GM23338 (cell line): Measurements from ENCODE around the gene PCSK7. TPM values are rescaled to one million over a fixed set of nuclear protein-coding genes. Genes with fewer than 3 reads are reported as not detected.
A peak's percentile ranks its signal among the peaks of the same experiment; 100 is the strongest.

Experiments used
- ATAC-seq: fragments of 200-7000 bp; cut with Tn5 transposase; 3 replicates; pipeline ENCODE4 v1.9.1; 2020
- DNase-seq: peaks from one replicate; pipeline ENCODE4 v3.0.0-alpha.2; 2015; ENCODE audit warnings: low spot score
- H2AFZ ChIP-seq: fragments of 200-600 bp; sonication (generic); 2 replicates; pipeline ENCODE4 v1.8.0; 2016; ENCODE audit warnings: antibody characterized with exemption, mild to moderate bottlenecking, moderate library complexity
- H3F3A ChIP-seq: fragments of 200-600 bp; sonication (generic); replicated peaks from 2 replicates; pipeline ENCODE4 v1.8.0; 2017; ENCODE audit warnings: antibody characterized with exemption, mixed run types, low read depth
- H3K27ac ChIP-seq: fragments of 200-600 bp; sonication (generic); 2 replicates; pipeline ENCODE4 v1.6.1; 2016; ENCODE audit warnings: low read depth
- H3K27me3 ChIP-seq: fragments of 200-600 bp; sonication (generic); 2 replicates; pipeline ENCODE4 v1.8.0; 2016; ENCODE audit warnings: mild to moderate bottlenecking, mixed run types, moderate library complexity; ENCODE audit not compliant: insufficient read depth
- H3K36me3 ChIP-seq: fragments of 200-600 bp; sonication (generic); 2 replicates; pipeline ENCODE4 v1.8.0; 2016; ENCODE audit warnings: mild to moderate bottlenecking; ENCODE audit not compliant: insufficient read depth
- H3K4me1 ChIP-seq: fragments of 200-600 bp; sonication (generic); 2 replicates; pipeline ENCODE4 v1.8.0; 2016; ENCODE audit warnings: mild to moderate bottlenecking, moderate library complexity; ENCODE audit not compliant: insufficient read depth
- H3K4me2 ChIP-seq: fragments of 200-600 bp; sonication (generic); 2 replicates; pipeline ENCODE4 v1.7.1; 2017; ENCODE audit warnings: mixed run types
- H3K4me3 ChIP-seq: fragments of 200-600 bp; sonication (generic); 2 replicates; pipeline ENCODE4 v1.6.1; 2016; ENCODE audit warnings: mixed run types
- H3K79me2 ChIP-seq: fragments of 200-600 bp; sonication (generic); replicated peaks from 2 replicates; pipeline ENCODE4 v1.8.0; 2017; ENCODE audit warnings: mild to moderate bottlenecking; ENCODE audit not compliant: insufficient read depth
- H3K9me2 ChIP-seq: fragments of 200-600 bp; sonication (generic); 2 replicates; pipeline ENCODE4 v1.8.0; 2017; ENCODE audit not compliant: insufficient read depth
- H4K20me1 ChIP-seq: fragments of 200-600 bp; sonication (generic); replicated peaks from 2 replicates; pipeline ENCODE4 v1.8.0; 2017; ENCODE audit warnings: mild to moderate bottlenecking; ENCODE audit not compliant: insufficient read depth
- H3K27ac Mint-ChIP-seq: 2 replicates; pipeline ENCODE4 v1.8.0; 2020; ENCODE audit warnings: inconsistent platforms, mild to moderate bottlenecking, moderate library complexity, mixed read lengths
- H3K27me3 Mint-ChIP-seq: 3 replicates; pipeline ENCODE4 v1.8.0; 2022; ENCODE audit warnings: low read depth, mild to moderate bottlenecking, moderate library complexity, mixed read lengths, inconsistent platforms; ENCODE audit not compliant: insufficient read depth, poor library complexity
- H3K36me3 Mint-ChIP-seq: 3 replicates; pipeline ENCODE4 v1.8.0; 2021; ENCODE audit warnings: low read depth, mild to moderate bottlenecking, inconsistent platforms, moderate library complexity, mixed read lengths
- H3K4me1 Mint-ChIP-seq: 3 replicates; pipeline ENCODE4 v1.8.0; 2020; ENCODE audit warnings: mild to moderate bottlenecking, inconsistent platforms, mixed read lengths
- H3K4me3 Mint-ChIP-seq: 3 replicates; pipeline ENCODE4 v1.8.0; 2021; ENCODE audit warnings: moderate library complexity, mild to moderate bottlenecking, inconsistent platforms, mixed read lengths
- H3K9me3 Mint-ChIP-seq: 3 replicates; pipeline ENCODE4 v1.8.0; 2020; ENCODE audit warnings: moderate library complexity, mild to moderate bottlenecking, inconsistent platforms, mixed read lengths
- CREB1 ChIP-seq: fragments of 250-450 bp; sonication (Bioruptor Pico); IDR thresholded peaks from 2 replicates; pipeline ENCODE4 v1.5.0; 2020; ENCODE audit warnings: low read depth, mild to moderate bottlenecking, moderate library complexity
- EZH2 ChIP-seq: fragments of 200-600 bp; sonication (generic); IDR thresholded peaks from one replicate; pipeline ENCODE4 v1.8.0; 2017; ENCODE audit warnings: antibody characterized with exemption, mild to moderate bottlenecking, low read depth; ENCODE audit not compliant: unreplicated experiment
- EZH2phosphoT487 ChIP-seq: fragments of 200-600 bp; sonication (generic); IDR thresholded peaks from one replicate; pipeline ENCODE4 v1.8.1; 2018; ENCODE audit warnings: antibody characterized with exemption; ENCODE audit not compliant: unreplicated experiment
- JUNB ChIP-seq: IDR thresholded peaks from one replicate; pipeline ENCODE4 v1.6.1; 2016; ENCODE audit warnings: antibody characterized with exemption; ENCODE audit not compliant: unreplicated experiment
- POLR2AphosphoS5 ChIP-seq: IDR thresholded peaks from 2 replicates; pipeline ENCODE4 v1.6.1; 2016; ENCODE audit warnings: antibody characterized with exemption, low read depth
- ZNF114 ChIP-seq: fragments of 250-450 bp; sonication (Bioruptor Pico); IDR thresholded peaks from 2 replicates; pipeline ENCODE4 v1.5.0; 2020; ENCODE audit warnings: mild to moderate bottlenecking, moderate library complexity
- polyA plus RNA-seq: library from polyadenylated mRNA; unstranded; fragments of >200 nt; fragmentation: Nextera tagmentation; extraction: Ambion mirVana; gene quantifications from 2 replicates; pipeline ENCODE4 v1.2.1, GENCODE V29; 2016
- total RNA-seq: library from RNA; depleted of rRNA; stranded (reverse); fragments of >200 nt; shearing (Covaris generic); gene quantifications from 2 replicates; pipeline ENCODE4 v1.2.3, GENCODE V29; 2014
- TF ChIP-seq, protein P1 (sequence below): fragments of 250-450 bp; sonication (Bioruptor Pico); IDR thresholded peaks from 2 replicates; pipeline ENCODE4 v1.5.0; 2020; ENCODE audit warnings: mild to moderate bottlenecking, moderate library complexity
- TF ChIP-seq, protein P2 (sequence below), 2 experiments: fragments of 200-600 bp in 1 of 2; sonication (generic) in 1 of 2; conservative IDR thresholded peaks; 2 replicates each; pipeline versions ENCODE4 v1.5.1 to v1.6.1; 2016 to 2017; ENCODE audit warnings: antibody characterized with exemption in 2 of 2, low read depth in 2 of 2, mild to moderate bottlenecking in 2 of 2, moderate library complexity in 1 of 2
- TF ChIP-seq, protein P3 (sequence below): IDR thresholded peaks from 2 replicates; pipeline ENCODE4 v1.6.1; 2016; ENCODE audit warnings: antibody characterized with exemption
- TF ChIP-seq, protein P4 (sequence below): IDR thresholded peaks from one replicate; pipeline ENCODE4 v1.6.1; 2018; ENCODE audit warnings: antibody characterized with exemption; ENCODE audit not compliant: unreplicated experiment

The PCSK7 gene
- total and polyA plus RNA-seq, 2 experiments from 2014 or later: 12.4 to 46.4 TPM

DNA sequence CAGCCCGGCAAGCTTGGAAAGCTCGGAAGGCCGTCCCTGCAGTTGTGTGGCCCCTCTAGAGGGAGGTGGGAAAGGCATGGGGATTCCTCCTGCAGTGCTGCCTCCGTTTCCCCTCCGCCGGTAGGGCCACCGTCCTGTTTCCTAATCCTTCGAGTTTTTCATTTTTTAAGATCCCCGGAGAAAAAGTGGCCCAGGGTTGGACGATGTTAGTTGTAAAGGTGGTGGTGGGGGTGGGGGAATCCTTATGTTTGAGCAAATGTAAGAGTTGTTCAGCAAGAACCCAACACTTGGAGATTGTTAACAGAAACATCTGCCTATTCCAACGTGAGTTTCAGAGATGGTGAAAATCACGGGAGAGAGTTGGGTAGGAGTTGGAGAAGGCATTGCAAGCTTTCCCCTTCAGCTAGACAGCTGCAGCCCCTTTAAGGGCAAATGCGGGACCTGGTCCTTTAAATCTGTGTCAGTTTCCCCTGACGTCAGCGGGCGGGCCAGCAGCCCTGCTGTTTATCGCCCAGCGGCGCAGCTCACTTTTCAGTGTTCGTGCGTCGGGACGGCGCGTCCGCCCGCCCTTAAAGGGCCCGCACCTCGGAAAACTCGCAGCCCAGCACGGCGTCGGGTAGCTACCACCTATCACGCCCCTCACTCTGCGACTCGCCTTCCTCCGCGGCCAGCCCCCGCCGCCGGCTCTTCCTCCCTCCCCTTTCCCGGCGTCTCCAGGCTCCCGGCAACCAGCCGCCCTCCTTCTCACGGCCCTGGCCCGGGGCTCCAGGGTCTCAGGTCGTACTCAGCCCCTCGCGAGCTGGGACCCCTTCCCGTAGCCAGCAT lies 53.5 kb downstream of the PCSK7 start, which contains the start of gene SIDT2 (continued):
- TF ChIP-seq, protein P1, sequence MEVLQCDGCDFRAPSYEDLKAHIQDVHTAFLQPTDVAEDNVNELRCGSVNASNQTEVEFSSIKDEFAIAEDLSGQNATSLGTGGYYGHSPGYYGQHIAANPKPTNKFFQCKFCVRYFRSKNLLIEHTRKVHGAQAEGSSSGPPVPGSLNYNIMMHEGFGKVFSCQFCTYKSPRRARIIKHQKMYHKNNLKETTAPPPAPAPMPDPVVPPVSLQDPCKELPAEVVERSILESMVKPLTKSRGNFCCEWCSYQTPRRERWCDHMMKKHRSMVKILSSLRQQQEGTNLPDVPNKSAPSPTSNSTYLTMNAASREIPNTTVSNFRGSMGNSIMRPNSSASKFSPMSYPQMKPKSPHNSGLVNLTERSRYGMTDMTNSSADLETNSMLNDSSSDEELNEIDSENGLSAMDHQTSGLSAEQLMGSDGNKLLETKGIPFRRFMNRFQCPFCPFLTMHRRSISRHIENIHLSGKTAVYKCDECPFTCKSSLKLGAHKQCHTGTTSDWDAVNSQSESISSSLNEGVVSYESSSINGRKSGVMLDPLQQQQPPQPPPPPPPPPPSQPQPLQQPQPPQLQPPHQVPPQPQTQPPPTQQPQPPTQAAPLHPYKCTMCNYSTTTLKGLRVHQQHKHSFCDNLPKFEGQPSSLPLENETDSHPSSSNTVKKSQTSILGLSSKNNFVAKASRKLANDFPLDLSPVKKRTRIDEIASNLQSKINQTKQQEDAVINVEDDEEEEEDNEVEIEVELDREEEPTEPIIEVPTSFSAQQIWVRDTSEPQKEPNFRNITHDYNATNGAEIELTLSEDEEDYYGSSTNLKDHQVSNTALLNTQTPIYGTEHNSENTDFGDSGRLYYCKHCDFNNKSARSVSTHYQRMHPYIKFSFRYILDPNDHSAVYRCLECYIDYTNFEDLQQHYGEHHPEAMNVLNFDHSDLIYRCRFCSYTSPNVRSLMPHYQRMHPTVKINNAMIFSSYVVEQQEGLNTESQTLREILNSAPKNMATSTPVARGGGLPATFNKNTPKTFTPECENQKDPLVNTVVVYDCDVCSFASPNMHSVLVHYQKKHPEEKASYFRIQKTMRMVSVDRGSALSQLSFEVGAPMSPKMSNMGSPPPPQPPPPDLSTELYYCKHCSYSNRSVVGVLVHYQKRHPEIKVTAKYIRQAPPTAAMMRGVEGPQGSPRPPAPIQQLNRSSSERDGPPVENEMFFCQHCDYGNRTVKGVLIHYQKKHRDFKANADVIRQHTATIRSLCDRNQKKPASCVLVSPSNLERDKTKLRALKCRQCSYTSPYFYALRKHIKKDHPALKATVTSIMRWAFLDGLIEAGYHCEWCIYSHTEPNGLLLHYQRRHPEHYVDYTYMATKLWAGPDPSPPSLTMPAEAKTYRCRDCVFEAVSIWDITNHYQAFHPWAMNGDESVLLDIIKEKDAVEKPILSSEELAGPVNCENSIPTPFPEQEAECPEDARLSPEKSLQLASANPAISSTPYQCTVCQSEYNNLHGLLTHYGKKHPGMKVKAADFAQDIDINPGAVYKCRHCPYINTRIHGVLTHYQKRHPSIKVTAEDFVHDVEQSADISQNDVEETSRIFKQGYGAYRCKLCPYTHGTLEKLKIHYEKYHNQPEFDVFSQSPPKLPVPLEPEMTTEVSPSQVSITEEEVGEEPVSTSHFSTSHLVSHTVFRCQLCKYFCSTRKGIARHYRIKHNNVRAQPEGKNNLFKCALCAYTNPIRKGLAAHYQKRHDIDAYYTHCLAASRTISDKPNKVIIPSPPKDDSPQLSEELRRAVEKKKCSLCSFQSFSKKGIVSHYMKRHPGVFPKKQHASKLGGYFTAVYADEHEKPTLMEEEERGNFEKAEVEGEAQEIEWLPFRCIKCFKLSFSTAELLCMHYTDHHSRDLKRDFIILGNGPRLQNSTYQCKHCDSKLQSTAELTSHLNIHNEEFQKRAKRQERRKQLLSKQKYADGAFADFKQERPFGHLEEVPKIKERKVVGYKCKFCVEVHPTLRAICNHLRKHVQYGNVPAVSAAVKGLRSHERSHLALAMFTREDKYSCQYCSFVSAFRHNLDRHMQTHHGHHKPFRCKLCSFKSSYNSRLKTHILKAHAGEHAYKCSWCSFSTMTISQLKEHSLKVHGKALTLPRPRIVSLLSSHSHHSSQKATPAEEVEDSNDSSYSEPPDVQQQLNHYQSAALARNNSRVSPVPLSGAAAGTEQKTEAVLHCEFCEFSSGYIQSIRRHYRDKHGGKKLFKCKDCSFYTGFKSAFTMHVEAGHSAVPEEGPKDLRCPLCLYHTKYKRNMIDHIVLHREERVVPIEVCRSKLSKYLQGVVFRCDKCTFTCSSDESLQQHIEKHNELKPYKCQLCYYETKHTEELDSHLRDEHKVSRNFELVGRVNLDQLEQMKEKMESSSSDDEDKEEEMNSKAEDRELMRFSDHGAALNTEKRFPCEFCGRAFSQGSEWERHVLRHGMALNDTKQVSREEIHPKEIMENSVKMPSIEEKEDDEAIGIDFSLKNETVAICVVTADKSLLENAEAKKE (CRISPR knock-in tag): no peak

DNA sequence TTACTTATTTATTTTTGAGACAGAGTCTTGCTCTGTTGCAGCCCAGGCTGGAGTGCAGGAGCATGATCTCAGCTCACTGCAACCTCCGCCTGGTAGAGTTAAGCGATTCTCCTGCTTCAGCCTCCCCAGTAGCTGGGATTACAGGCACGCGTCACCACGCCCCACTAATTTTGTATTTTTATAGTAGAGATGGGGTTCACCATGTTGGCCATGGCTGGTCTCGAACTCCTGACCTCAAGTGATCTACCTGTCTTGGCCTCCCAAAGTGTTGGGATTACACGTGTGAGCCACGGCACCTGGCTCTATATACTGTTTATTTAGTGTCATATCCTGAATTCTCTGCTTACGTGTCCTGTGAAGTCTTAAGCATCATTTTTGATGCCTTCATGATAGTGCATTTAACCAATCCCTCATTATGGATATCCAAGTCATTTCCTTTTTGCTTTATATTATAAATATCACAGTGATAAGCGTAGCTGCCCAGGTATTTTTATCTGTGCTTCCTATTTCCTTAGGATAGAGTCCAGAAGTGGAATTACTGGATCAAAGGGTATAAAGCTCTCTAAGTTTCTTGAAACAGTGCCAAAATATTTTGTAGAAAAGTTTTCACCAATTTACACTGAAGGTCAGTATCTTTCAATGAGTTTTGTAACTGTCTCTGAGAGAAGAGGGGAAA lies 54.2 kb downstream of the PCSK7 start:
- H3K4me2 ChIP-seq: peak overlapping the region; percentile 97
- no peaks in the 10 kb centered on the region for H3K9me2 ChIP-seq
- Mint-ChIP-seq H3K27ac (peak overlapping the region; percentile 88), H3K4me3 (peak overlapping the region; percentile 95), H3K36me3 (peaks cover 2% of the 10 kb centered on the region), H3K9me3 (no peaks in the 10 kb centered on the region), H3K27me3 (peaks cover 15% of the 10 kb centered on the region), H3K4me1 (peaks cover 26% of the 10 kb centered on the region)
- no peak for DNase-seq
- no peak for ATAC-seq
- H3K27ac ChIP-seq: peak overlapping the region; percentile 95
- peaks cover 25% of the 10 kb centered on the region for H3K4me1 ChIP-seq
- peaks cover 30% of the 10 kb centered on the region for H3F3A ChIP-seq
- TF ChIP-seq ZNF114 (no peak), EZH2 (no peak), EZH2phosphoT487 (no peak), CREB1 (no peak), POLR2AphosphoS5 (no peak), JUNB (no peak)
- TF ChIP-seq, protein P2, sequence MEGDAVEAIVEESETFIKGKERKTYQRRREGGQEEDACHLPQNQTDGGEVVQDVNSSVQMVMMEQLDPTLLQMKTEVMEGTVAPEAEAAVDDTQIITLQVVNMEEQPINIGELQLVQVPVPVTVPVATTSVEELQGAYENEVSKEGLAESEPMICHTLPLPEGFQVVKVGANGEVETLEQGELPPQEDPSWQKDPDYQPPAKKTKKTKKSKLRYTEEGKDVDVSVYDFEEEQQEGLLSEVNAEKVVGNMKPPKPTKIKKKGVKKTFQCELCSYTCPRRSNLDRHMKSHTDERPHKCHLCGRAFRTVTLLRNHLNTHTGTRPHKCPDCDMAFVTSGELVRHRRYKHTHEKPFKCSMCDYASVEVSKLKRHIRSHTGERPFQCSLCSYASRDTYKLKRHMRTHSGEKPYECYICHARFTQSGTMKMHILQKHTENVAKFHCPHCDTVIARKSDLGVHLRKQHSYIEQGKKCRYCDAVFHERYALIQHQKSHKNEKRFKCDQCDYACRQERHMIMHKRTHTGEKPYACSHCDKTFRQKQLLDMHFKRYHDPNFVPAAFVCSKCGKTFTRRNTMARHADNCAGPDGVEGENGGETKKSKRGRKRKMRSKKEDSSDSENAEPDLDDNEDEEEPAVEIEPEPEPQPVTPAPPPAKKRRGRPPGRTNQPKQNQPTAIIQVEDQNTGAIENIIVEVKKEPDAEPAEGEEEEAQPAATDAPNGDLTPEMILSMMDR (conservative IDR thresholded peaks at IDR 0.05; ENCODE audit: low read depth in 2 of 2): no peak
- TF ChIP-seq, protein P3, sequence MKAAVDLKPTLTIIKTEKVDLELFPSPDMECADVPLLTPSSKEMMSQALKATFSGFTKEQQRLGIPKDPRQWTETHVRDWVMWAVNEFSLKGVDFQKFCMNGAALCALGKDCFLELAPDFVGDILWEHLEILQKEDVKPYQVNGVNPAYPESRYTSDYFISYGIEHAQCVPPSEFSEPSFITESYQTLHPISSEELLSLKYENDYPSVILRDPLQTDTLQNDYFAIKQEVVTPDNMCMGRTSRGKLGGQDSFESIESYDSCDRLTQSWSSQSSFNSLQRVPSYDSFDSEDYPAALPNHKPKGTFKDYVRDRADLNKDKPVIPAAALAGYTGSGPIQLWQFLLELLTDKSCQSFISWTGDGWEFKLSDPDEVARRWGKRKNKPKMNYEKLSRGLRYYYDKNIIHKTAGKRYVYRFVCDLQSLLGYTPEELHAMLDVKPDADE: no peak
- TF ChIP-seq, protein P4, sequence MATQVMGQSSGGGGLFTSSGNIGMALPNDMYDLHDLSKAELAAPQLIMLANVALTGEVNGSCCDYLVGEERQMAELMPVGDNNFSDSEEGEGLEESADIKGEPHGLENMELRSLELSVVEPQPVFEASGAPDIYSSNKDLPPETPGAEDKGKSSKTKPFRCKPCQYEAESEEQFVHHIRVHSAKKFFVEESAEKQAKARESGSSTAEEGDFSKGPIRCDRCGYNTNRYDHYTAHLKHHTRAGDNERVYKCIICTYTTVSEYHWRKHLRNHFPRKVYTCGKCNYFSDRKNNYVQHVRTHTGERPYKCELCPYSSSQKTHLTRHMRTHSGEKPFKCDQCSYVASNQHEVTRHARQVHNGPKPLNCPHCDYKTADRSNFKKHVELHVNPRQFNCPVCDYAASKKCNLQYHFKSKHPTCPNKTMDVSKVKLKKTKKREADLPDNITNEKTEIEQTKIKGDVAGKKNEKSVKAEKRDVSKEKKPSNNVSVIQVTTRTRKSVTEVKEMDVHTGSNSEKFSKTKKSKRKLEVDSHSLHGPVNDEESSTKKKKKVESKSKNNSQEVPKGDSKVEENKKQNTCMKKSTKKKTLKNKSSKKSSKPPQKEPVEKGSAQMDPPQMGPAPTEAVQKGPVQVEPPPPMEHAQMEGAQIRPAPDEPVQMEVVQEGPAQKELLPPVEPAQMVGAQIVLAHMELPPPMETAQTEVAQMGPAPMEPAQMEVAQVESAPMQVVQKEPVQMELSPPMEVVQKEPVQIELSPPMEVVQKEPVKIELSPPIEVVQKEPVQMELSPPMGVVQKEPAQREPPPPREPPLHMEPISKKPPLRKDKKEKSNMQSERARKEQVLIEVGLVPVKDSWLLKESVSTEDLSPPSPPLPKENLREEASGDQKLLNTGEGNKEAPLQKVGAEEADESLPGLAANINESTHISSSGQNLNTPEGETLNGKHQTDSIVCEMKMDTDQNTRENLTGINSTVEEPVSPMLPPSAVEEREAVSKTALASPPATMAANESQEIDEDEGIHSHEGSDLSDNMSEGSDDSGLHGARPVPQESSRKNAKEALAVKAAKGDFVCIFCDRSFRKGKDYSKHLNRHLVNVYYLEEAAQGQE: no peak
- H2AFZ ChIP-seq: peak overlapping the region; percentile 61; the same call in 1 of the 2 replicates
- peak overlapping the region; percentile 95 for H3K4me3 ChIP-seq
- H4K20me1 ChIP-seq: no peaks in the 10 kb centered on the region
- peaks cover 5% of the 10 kb centered on the region; the same call in 1 of the 2 replicates for H3K79me2 ChIP-seq
- no peaks in the 10 kb centered on the region for H3K36me3 ChIP-seq
- H3K27me3 ChIP-seq: no peaks in the 10 kb centered on the region
